CD4-positive, alpha-beta T cell treated with Interleukin-6 for 4 hours (primary cell): ENCODE data around the gene IL1F10.

Experiments used
- DNase-seq: peaks from one replicate; pipeline ENCODE4 v3.0.0-alpha.2; 2020; ENCODE audit warnings: mixed read lengths

The IL1F10 gene

DNA sequence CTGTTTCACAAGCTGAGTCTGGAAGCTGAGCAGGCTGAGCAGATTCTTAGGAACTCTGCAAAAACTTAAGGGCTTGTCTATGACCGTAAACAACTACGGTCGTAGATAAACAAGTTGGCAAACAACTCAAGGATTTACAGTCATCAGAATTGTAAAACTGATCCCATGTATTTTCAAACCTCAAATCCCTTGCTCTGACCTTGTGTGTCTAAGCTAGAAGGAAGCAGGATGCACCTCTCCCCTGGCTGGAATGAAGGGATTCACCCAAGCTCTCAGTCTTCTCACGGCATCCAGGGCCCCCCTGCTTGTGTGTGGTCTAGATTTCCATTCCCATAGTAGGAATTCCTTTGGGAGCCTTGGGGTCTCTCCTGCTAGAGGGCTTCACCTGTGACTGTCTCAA is 47.2 kb downstream of the IL1F10 start:
- DNase-seq = no peak

DNA sequence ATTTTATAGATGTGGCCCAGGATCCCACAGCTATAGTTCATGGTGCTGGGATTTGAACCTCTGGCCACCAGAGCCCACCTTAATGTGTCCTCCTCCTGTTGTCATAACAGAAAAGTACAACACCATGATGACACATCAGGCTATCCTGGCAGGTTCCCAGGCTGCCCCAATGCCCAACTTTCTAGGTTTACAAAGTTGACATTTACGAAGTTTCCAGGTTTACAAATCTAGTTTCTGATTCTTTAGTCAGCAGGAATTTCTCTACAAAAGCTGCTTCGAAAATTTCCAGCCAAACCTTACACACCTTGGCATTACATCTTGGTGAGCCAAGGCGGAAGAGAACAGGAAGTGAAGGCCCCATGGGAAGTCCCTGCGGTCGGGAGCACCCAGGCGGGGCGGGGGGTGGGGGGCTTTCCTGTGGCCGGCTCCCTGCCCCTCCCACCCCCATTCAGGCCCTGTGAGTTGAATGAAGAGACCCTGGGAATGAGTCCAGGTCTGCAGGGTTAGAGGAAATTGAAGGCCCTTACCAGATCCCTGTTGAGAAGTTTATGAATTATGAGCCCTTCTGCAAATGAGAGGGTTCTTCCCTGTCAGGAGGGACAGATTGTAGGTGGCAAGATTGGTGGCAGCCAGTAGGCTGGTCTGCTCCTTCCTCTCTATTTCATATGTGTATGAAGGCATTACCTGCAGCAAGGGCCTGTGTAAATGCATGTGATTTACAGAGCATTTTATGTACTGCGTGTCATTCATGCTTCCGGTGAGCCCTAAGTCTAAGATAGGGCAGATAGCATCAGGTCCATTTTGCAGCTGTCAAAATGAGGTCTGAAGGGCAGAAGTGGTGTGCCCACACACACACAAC is 48.6 kb downstream of the IL1F10 start:
- no peak for DNase-seq

DNA sequence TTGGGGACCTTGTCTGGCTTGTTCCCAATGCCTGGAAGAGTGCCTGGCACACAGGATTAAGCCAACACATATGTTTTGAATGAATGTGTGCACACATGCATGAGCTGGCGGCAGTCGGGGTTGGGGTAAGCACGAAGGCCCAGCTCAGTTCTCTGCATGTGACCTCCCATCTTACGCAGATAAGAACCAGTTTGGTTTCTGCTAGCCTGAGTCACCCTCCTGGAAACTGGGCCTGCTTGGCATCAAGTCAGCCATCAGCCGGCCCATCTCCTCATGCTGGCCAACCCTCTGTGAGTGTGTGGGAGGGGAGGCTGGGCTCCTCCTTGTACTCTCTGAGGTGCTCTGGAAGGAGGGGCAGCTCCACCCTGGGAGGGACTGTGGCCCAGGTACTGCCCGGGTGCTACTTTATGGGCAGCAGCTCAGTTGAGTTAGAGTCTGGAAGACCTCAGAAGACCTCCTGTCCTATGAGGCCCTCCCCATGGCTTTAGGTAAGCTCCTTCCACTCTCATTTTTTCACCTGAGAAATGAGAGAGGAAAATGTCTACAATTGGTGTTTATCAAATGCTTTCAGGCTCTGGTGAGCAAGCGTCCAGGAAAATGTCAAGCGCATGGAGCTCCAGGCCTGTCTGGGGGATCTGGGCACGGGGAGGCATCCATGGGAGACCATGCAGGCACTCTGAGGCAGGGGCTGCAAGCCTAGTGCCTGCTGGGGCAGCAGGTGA is 49.9 kb downstream of the IL1F10 start:
- DNase-seq = no peak

DNA sequence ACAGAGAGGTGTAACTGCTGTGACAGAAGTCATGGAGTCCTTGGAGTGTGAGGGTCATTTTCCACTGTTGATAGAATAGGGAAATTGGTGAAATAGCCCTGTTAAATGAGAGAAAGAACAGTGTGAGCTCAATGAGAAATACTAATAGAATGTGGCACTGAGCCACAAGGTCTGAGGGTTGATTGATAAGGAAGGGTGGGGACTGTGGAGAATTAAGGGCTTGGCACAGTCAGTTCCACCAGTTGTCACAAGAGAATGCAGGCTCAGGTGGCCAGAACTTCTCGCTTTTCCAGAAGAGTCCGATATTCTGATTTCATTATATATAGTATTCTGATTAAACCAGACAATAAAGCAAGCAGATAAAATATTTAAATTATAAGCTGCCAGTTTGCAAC is 50.5 kb downstream of the IL1F10 start:
- DNase-seq = no peak

DNA sequence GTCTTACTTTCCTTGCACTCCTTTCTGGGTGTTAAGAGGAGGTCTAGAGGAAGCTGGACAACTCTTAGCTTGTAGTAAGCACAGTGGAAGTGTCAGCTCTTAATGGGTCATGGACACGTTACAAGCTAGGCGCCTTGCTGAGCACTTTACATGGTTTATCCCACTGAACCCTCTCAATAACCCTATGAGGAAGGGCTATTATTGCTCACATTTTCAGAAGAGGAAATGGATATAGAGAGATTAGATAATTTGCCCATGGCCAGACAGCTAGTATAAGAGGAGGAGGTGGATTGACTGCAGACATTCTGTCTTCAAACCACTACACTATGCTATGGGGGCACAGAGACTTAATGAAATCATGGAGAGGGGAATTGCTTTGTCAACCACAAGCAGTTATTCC is 51.3 kb downstream of the IL1F10 start:
- DNase-seq = no peak

DNA sequence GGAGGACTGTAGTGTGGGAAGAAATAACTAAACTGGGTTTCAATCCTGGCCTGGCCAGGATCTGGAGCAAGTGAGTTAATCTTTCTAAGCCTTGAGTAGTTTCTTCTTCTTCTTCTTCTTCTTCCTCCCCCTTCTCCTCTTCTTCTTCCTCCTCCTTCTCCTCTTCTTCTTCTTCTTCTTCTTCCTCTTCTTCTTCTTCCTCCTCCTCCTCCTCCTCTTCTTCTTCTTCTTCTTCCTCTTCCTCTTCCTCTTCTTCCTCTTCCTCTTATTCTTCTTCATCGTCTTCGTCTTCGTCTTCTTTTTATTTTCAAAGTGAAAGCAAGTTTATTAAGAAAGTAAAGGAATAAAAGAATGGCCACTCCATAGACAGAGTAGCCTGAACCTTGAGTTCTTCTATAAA is 53.1 kb downstream of the IL1F10 start:
- no peak for DNase-seq

DNA sequence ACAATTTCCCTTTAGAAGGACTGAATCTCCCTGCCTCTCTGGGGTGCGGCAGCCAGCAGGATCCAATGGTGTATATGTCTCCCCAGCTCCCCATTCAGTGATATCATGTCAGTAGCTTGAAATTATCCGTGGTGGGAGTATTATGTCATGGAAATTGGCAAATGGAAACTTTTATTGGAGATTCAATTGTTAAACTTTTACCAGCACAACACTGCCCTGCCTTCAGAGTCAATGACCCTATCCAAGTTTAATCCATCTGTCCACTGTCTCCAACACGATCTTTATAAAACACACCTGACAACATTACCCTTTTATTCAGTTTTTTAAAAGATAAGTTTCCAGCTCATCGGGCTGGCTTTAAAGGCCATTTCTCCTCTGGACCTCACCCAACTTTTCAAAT is 54.6 kb downstream of the IL1F10 start:
- no peak for DNase-seq

DNA sequence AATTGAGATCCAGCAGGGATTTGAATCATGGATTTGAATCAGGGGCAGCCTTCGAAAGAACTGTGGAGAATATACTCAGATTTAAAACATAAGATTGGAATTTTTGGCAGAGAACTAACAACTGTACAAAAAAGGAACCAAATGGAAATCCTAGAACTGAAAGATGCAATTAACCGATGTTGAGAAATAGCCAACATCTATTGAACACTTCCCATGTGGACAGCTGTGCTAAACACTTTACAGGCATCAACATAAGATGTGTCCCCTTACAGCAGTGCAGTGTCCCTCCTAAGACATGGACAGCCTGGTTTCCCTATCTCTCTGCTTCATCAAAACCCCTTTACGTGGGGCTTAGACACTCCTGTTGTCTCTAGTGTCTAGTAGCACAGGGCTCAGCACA is 56.0 kb downstream of the IL1F10 start:
- DNase-seq = no peak

DNA sequence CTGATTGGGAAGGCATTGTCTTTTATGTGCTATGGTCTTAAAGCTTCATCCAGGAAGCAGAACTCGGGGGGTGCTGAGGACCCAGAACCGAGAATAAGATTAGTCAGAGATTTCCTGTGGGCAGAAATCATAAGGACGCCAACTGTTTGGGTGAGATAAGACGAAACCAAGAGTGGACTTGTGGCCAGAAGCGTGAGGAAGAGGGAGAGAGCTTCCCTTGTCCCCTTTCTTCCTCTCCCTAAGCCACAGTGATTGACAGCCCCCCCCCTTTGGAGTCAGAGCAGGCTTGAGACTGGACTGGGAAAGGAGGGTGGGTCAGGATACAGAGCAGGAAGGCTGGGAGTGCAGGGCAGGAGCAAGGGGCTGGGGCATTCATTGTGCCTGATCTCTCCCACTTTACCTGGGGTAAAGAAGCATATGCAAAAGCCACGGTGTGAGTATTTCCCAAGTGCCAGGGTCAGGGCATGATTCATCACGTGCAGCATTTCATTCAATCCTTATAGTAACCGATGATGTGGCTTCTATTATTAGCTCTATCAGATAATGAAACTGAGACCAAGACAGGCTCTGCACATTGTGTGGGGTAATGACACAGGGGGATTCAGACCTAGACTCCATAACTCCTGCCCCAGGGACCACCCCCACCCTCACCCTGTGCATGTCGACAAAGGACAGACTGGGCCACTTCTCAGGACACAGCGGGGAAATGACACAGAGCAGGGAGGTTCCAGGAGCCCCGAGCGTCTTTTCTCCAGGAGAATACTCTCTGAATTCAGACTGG is 56.6 kb downstream of the IL1F10 start:
- DNase-seq = no peak
